Keratinocyte (primary cell): ENCODE data around the gene CREB3L1. TPM values are rescaled to one million over a fixed set of nuclear protein-coding genes. Genes with fewer than 3 reads are reported as not detected.
A peak's percentile ranks its signal among the peaks of the same experiment; 100 is the strongest.

Experiments used
- DNase-seq: peaks from one replicate; pipeline ENCODE4 v3.0.0-alpha.2; 2011; ENCODE audit warnings: low read depth, missing footprints, low spot score
- FAIRE-seq: peaks from 2 replicates; lab custom pipeline; 2011; peaks lifted over from hg19 to GRCh38; lab: Jason Lieb, UNC
- H2AFZ ChIP-seq: 2 replicates; pipeline ENCODE4 v1.6.0; 2012; ENCODE audit warnings: low read length, control low read depth, inconsistent platforms; ENCODE audit not compliant: control insufficient read depth
- H3K27ac ChIP-seq: 2 replicates; pipeline ENCODE4 v1.5.1; 2011; ENCODE audit warnings: low read length; ENCODE audit not compliant: control insufficient read depth, insufficient read depth
- H3K27me3 ChIP-seq: 3 replicates; pipeline ENCODE4 v1.6.0; 2011; ENCODE audit warnings: low read length; ENCODE audit not compliant: control insufficient read depth, insufficient read depth; ENCODE audit errors: extremely low read depth
- H3K36me3 ChIP-seq, 2 experiments: 2 replicates in 1 of 2; 3 replicates in 1 of 2; pipeline ENCODE4 v1.5.1; 2011; ENCODE audit warnings: low read length in 2 of 2, mild to moderate bottlenecking in 1 of 2; ENCODE audit not compliant: control insufficient read depth in 2 of 2, insufficient read depth in 2 of 2; ENCODE audit errors: extremely low read depth in 1 of 2
- H3K4me1 ChIP-seq: 3 replicates; pipeline ENCODE4 v1.5.1; 2011; ENCODE audit warnings: low read length; ENCODE audit not compliant: control insufficient read depth, insufficient read depth; ENCODE audit errors: extremely low read depth
- H3K4me2 ChIP-seq: 3 replicates; pipeline ENCODE4 v1.6.0; 2011; ENCODE audit warnings: low read depth, low read length; ENCODE audit not compliant: control insufficient read depth, insufficient read depth; ENCODE audit errors: extremely low read depth
- H3K4me3 ChIP-seq, 3 experiments: fragments of 200-600 bp in 1 of 3; sonication (generic) in 1 of 3; 2 replicates in 2 of 3; 3 replicates in 1 of 3; pipeline ENCODE4 v1.5.1; 2011 to 2016; ENCODE audit warnings: low read length in 3 of 3, mild to moderate bottlenecking in 3 of 3, control low read depth in 2 of 3, inconsistent platforms in 1 of 3, low read depth in 1 of 3, mixed read lengths in 1 of 3, mixed run types in 1 of 3, moderate library complexity in 1 of 3; ENCODE audit not compliant: control insufficient read depth in 2 of 3, insufficient read depth in 2 of 3; ENCODE audit errors: extremely low read depth in 1 of 3
- H3K79me2 ChIP-seq: 2 replicates; pipeline ENCODE4 v1.6.0; 2012; ENCODE audit warnings: low read length; ENCODE audit not compliant: control insufficient read depth, insufficient read depth
- H3K9ac ChIP-seq: 3 replicates; pipeline ENCODE4 v1.6.0; 2011; ENCODE audit warnings: low read length; ENCODE audit not compliant: control insufficient read depth, insufficient read depth; ENCODE audit errors: extremely low read depth
- H3K9me1 ChIP-seq: 3 replicates; pipeline ENCODE4 v1.6.0; 2011; ENCODE audit warnings: low read length; ENCODE audit not compliant: control insufficient read depth, insufficient read depth; ENCODE audit errors: extremely low read depth
- H3K9me3 ChIP-seq: 2 replicates; pipeline ENCODE4 v1.5.1; 2012; ENCODE audit warnings: low read depth, low read length; ENCODE audit not compliant: control insufficient read depth
- H4K20me1 ChIP-seq: 3 replicates; pipeline ENCODE4 v1.6.0; 2011; ENCODE audit warnings: low read length; ENCODE audit not compliant: control insufficient read depth, insufficient read depth; ENCODE audit errors: extremely low read depth
- EZH2 ChIP-seq: IDR thresholded peaks from one replicate; pipeline ENCODE4 v1.6.1; 2012; ENCODE audit warnings: inconsistent platforms, mild to moderate bottlenecking, low read length, moderate library complexity
- dilution Hi-C: fragments of 300-500 bp; cut with MboI; formaldehyde crosslinking; loops from one replicate; pipeline ENCODE4 v1.7.0; 2020; ENCODE audit warnings: low sequenced_read_pairs; ENCODE audit not compliant: extremely low pct_ligation_motif_present
- polyA plus RNA-seq, 5 experiments: library from polyadenylated mRNA; depleted of rRNA in 3 of 5; stranded (reverse) in 3 of 5; stranded (forward) in 1 of 5; unstranded in 1 of 5; fragments of >200 nt; gene quantifications; 1 replicate in 1 of 5; 2 replicates in 3 of 5; 3 replicates in 1 of 5; pipeline versions ENCODE4 v1.2.1 to v1.2.3, GENCODE V29; 2011 to 2012; ENCODE audit warnings: missing spikeins in 2 of 5, low read depth in 1 of 5, low replicate concordance in 1 of 5
- TF ChIP-seq, protein P1 (sequence below), 3 experiments: IDR thresholded peaks in 1 of 3; conservative IDR thresholded peaks in 1 of 3; optimal IDR thresholded peaks in 1 of 3; 2 replicates in 2 of 3; 3 replicates in 1 of 3; pipeline versions ENCODE3 to v1.5.1; 2011; ENCODE audit warnings: low read length in 3 of 3, mild to moderate bottlenecking in 3 of 3, moderate library complexity in 2 of 3, control low read depth in 1 of 3, inconsistent platforms in 1 of 3; ENCODE audit not compliant: insufficient read depth in 2 of 3; ENCODE audit errors: extremely low read depth in 1 of 3

The CREB3L1 gene
- polyA plus RNA-seq, 1 donor (not counting 4 experiments of a cell fraction or from before 2014, with no cell fraction given): not detected

DNA sequence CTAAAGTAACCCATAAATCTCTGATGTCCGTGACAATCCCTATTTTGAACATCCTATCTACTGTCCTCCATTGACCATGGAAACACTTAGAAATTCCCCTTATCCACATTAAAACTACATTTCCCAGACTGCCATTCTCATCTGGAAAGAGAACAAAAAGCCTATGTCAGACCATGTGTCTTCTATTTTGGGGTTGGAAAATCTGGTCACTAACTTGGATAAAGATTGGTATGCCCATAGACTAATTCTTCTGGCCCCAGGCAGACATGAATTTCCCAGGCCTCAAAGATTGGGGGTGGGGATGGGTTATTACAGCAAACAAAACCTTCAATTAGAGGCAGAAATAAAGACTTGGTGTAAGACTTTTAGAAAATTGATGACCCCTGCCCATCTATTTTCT lies 30.9 kb upstream of the CREB3L1 start:
- no peaks in the 10 kb centered on the region for H3K36me3 ChIP-seq
- FAIRE-seq: no peak
- H2AFZ ChIP-seq: no peak overlapping the region
- no peak for DNase-seq
- H3K4me1 ChIP-seq: peaks cover 48% of the 10 kb centered on the region
- TF ChIP-seq, protein P1, sequence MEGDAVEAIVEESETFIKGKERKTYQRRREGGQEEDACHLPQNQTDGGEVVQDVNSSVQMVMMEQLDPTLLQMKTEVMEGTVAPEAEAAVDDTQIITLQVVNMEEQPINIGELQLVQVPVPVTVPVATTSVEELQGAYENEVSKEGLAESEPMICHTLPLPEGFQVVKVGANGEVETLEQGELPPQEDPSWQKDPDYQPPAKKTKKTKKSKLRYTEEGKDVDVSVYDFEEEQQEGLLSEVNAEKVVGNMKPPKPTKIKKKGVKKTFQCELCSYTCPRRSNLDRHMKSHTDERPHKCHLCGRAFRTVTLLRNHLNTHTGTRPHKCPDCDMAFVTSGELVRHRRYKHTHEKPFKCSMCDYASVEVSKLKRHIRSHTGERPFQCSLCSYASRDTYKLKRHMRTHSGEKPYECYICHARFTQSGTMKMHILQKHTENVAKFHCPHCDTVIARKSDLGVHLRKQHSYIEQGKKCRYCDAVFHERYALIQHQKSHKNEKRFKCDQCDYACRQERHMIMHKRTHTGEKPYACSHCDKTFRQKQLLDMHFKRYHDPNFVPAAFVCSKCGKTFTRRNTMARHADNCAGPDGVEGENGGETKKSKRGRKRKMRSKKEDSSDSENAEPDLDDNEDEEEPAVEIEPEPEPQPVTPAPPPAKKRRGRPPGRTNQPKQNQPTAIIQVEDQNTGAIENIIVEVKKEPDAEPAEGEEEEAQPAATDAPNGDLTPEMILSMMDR (optimal IDR thresholded peaks at IDR 0.05 in 1 of 3, IDR thresholded peaks at IDR 0.05 in 1 of 3, conservative IDR thresholded peaks at IDR 0.05 in 1 of 3; ENCODE audit: extremely low read depth in 1 of 3, insufficient read depth in 2 of 3, low read length in 3 of 3): no peak
- TF ChIP-seq EZH2: no peak
- no peak overlapping the region for H3K4me2 ChIP-seq
- H3K9ac ChIP-seq: no peak overlapping the region
- H3K27ac ChIP-seq: no peak overlapping the region
- dilution Hi-C loops: no loop called here
- no peaks in the 10 kb centered on the region for H4K20me1 ChIP-seq
- H3K79me2 ChIP-seq: no peaks in the 10 kb centered on the region
- H3K9me3 ChIP-seq: no peaks in the 10 kb centered on the region
- H3K9me1 ChIP-seq: no peaks in the 10 kb centered on the region
- no peak overlapping the region for H3K4me3 ChIP-seq
- no peaks in the 10 kb centered on the region for H3K27me3 ChIP-seq

- TF ChIP-seq EZH2: no peak
- TF ChIP-seq, protein P1 (optimal IDR thresholded peaks at IDR 0.05 in 1 of 3, IDR thresholded peaks at IDR 0.05 in 1 of 3, conservative IDR thresholded peaks at IDR 0.05 in 1 of 3; ENCODE audit: extremely low read depth in 1 of 3, insufficient read depth in 2 of 3, low read length in 3 of 3): no peak
- Histone ChIP-seq H3K79me2 (no peaks in the 10 kb centered on the region), H3K9me1 (no peaks in the 10 kb centered on the region), H3K9ac (peak overlapping the region; percentile 25), H3K27me3 (no peaks in the 10 kb centered on the region), H3K4me1 (peaks cover 48% of the 10 kb centered on the region), H3K36me3 (no peaks in the 10 kb centered on the region), H2AFZ (peak overlapping the region; percentile 61), H3K27ac (peak overlapping the region; percentile 95), H3K4me2 (peak overlapping the region; percentile 27), H3K9me3 (no peaks in the 10 kb centered on the region), H3K4me3 (no peak overlapping the region), H4K20me1 (no peaks in the 10 kb centered on the region)
- DNase-seq (no peak), FAIRE-seq (no peak)
- dilution Hi-C loops: no loop called here
Measured at GRCh38 chr11:46247090-46247489, 30.4 kb upstream of the CREB3L1 start.
